Germinal center (tissue), 1 donor: ENCODE measurements around the gene PIGR.
"Not testable (repeated sequence)": the region's sequence is repeated elsewhere in the genome, so short reads cannot be mapped to it uniquely, and the experiment has no call there.

Experiments used
- DNase-seq: peaks from one replicate; pipeline ENCODE4 v3.0.0; 2012; ENCODE audit warnings: mixed read lengths, low spot score

PIGR gene

DNA sequence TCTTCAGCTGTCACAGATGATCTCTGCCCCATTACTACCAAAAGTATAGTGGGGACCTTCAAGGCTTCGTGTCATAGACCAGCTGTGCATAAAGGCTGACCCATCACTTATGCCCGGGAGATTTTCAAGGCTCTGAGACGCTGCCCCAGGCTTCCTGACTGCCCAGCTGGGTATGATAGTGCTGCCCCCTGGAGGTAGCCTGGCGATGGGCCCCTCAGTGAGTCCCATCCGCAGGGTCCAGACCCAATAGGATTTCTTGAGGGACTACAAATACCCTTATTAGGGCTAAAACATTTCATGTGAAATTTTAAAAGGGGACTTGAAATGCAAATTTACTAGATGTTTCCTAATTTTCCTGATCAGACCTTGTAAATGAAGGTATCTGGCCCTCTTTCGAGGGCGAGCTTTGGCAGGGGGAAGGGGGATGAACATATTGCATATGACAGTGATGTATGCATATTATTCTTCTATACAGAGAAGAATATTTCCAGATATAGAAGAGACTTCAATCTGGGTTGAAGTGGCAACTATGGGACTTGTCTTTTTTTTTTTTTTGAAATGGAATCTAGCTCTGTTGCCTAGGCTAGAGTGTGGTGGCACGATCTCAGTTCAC is 12.8 kb downstream of the PIGR start:
- DNase-seq: peak; percentile 73

DNA sequence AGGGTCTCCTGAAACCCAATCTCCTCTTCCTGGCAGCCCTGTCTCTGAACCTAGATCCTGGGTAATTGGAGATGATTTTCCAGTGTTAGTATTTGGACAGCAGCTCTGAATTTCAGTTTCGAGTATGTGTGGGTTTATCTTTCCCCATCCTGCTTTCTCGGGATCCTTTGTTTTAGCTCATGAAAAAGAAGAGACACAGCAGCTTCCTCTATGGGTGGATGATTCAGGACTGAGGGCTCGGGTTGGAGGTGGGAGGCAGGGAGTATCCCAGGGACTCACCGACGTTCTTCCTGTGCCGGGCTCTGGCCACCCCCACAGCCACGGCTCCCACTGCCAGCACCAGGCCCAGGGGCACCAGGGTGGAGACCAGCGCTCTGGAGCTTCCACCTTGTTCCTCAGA is 14.1 kb downstream of the PIGR start:
- no peak for DNase-seq

DNA sequence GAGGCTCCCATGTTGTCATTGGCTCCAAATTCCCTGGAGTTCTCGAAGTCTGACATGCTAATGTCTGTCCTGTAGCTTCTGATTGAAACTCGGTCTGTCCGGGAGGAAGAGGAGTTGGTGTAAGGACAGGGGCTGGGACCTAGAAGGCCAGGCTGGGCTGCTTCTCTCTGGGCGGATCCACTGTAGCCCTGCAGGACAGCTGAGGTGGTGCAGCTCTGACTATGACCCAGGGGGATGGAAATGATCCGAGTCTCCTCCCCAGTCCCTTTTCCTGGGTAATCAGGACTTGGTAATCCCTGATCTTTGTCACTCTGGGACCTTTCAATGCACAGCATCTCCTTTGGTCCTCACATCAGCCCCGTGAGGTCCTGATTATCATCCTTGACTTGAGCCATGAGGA is 14.6 kb downstream of the PIGR start:
- DNase-seq: no peak

DNA sequence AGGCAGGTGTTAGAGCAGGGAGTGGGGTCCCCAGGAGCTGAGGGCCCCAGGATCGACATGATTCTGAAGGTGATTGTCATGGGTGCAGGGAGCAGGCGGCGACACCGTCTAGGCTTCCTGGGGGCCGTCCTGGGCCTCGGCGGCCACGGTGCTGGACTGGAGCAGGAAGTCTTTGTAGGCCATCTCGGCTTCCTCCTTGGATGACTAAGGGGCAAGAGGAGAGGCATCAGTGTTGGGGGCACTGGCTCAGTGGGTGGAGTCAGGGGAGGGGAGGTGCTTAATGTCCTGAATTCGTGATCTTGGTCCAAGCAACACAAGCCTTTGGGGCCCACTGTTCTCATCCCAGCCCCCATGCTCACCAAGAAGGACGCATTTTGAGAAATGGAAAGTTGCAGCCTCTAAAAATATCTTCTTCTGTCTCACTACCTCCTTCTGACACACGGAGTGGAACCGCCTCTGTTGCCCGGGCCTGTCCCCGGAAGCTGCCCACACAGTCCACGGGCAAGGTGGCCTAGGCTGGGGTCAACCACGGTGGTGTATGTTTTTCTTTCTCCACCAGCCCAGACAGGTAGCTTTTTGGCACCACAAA is 16.0 kb downstream of the PIGR start:
- DNase-seq: peak; percentile 74

DNA sequence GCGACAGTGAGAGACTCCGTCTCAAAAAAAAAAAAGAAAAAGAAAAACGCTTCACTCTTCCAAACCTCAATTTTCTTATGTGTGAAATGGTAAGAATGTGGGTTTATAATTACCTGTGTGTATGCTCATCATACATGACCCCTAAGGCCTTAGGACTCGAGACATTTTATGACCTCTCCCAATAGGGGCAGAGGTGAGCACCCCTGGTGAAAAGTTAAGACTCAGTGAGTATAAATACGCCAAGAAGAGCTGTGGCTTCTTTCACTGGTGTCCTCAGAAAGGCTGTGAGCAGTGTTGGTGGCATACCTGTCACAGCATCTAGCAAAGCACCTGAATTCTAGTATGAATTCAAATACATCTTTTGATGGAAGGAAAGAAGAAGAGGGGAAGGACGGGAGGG is 16.7 kb downstream of the PIGR start:
- DNase-seq: peak; percentile 29

DNA sequence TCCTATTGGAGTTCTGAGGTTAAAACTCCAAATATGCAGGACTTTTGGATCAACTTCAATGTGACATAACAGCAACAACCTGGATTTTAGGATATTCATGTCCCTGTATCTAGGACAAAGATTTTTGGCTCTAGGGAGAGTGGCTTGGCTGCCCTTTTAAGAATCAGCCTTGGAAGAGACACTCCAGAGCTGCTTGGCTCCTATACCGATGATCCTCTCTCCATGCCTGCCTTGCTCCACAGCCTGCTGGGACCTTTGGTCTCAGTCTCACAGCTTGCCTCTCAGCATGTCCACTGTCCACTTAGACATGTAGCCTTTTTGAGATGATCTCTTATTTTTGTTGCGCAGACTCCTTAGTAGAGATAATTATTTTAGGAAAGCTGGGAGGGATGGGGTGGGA is 20.0 kb downstream of the PIGR start:
- DNase-seq: no peak

DNA sequence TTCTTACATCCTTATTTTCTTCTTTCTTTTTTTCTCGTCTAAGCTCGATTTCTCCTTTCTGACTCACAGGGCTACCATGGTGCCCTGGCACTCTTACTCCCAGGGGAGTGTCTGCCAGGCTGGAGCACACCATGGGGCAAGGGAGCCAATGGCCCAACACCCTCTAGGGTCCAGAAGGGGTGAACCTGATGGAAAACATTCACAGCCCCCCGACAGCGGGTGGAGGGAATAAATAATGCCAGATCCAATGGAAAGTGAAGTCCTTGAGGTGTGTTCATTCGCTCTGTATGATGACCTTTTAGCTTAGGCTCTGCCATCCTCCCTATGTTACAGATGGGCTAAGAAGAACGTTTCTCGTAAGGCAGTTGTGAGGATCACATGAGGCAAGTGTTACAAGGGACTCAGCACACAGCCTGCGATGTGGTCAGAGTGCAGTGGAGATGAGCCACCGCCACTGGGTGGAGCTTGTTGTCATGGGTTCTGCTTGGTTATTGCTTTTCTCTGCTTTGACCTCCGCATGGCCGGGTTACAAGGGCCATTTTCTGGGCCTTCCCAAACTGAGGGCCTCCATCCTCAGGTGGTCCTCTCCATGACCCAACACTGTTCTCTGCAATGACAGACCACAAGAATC is 21.0 kb downstream of the PIGR start:
- peak; percentile 54 for DNase-seq

DNA sequence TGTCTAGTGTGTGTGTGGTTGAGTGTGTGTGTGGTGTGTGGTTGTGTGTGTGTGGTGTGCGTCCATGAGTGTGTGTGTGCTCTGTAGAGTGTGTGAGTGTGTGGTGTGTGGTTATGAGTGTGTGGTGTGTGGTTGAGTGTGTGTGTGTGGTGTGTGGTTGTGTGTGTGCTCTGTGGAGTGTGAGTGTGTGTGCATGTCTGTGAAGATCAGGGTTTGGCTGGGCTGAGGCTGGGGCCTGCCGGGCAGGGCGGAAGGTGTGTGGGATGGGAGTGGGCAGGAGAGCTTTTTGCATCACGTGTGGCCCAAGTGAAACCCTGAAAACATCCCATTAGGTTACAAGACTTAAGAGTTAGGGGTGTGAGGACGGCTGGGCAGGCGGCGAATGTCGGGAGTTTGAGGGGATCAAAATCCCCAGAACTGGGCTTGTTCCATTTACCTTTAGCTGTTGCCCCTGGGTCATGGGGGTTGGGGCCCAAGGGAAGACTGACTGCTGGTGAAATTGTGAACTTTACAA is 21.6 kb downstream of the PIGR start:
- no peak for DNase-seq

DNA sequence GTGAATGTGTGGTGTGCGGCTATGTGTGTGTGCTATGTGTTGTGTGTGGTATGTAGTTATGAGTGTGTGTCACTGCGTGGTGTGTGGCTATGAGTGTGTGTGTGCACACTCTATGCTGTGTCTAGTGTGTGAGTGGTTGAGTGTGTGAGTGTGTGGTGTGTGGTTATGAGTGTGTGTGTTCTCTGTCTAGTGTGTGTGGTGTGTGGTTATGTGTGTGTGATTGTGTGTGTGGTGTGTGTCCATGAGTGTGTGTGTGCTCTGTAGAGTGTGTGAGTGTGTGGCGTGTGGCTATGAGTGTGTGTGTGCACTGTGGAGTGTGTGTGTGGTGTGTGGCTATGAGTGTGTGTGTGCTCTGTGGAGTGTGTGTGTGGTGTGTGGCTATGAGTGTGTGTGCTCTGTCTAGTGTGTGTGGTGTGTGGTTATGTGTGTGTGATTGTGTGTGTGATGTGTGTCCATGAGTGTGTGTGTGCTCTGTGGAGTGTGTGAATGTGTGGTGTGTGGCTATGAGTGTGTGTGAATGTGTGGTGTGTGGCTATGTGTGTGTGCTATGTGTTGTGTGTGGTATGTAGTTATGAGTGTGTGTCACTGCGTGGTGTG is 22.2 kb downstream of the PIGR start:
- DNase-seq: not testable (repeated sequence)

DNA sequence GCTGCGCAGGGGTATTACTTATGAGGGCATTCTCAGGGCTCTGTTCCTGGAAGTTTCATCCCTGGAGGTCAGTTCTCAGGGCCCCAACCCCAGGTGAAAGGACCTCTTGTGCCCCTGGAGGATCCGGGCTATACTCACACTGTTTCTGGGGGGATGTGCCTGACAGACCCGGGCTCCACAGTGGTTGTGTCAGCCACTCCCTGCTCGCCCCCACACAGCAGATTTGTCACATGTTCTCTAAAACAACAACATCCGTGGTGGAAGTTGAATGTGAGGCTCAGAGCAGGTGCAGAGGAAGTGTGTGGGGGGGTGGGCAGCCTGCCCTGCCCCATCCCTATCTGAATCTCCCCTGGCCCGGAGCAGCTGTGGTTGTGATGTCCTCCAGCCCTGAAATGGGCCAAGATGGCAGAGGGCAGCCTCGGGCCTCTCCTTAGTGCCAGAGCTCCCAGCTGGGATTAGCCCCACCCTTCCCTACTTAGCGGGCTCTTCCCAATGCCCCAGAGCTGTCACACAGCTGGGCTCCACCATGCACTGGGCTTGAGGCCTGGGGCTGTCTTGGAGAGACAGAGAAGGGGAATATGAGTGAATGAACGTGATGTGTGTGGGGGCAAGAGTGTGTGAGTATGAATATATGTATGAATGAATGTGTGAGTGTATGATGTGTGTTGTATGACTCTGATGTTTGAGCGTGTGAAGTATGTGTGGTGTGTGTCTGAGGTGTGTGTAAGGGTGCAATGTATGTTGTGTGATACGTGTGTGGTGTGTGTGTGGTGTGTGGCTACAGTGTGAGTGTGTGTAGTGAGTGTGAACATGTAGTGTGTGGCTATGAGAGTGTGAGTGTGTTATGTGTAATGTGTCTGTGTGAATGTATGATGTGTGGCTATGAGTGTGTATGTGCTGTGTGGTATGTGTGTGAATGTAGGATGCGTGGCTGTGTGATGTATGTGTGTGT is 23.0 kb downstream of the PIGR start:
- DNase-seq: peak; percentile 72

DNA sequence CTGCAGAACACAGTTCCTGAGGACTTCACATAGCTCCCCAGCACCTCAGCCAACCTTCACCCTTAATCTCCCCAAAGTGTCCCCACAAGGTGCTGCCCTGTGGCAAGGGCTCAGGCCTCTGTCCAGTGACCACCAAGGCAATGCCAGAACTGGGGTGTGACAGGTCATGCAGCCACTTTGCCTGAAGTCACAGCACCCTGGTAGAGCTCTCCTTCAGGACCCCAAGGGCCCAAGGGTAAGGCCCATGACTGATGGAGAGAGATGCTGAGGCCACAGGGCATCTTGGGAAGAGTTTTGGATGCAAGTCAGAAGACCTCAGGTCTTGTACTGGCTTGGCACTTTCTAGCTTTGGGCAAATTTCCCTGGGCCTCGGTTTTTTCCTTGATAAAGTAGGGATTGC is 23.7 kb downstream of the PIGR start:
- no peak for DNase-seq

DNA sequence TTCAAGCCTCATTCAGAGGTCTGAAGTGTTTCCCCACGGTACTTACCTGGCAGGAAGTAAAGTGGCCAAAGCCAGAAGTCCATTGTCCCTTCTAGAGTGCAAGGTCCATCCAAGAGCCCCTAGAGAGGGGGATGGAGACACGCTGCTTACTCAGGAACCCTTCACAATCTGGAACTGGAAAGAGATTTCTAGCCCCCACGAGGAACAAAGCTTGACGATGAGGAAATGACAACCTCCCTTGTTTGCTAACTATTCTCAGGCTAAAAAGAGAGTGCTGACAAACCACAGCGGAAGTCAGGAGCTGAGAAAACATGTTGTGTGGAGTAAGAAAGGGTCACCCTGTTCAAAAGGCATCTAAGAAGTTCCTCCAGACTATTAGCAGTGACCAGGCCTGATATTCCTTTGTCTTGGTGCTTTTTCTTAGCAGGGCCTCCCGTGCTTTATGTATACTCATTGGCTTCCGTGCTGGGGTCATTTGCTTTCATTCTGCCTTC is 24.4 kb downstream of the PIGR start, which contains the start of gene FCMR:
TSS of gene FCMR (minus strand) at position 170 of the 494 bp plus-strand sequence. CDS start at position 83, 87 bp downstream.
- DNase-seq: peak; percentile 44

DNA sequence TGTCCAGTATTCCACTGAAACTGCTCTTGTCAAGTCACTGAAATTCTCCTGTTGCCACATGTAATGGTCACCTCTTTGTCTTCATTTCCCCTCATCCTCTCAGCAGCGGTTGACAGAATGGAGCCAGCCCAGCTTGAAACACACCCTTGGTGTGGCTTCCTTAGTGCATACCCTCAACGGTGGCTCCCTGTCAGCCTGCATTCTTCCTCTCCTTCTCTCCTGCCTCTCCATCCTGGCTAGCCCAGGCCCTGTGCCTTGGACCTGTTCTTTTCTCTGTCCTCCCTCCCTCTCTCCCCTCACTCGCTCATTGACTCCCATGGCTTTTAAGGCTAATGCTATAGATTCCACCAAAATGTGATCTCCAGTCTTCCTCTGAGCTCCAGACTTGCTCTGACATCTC is 28.2 kb downstream of the PIGR start:
- no peak for DNase-seq

DNA sequence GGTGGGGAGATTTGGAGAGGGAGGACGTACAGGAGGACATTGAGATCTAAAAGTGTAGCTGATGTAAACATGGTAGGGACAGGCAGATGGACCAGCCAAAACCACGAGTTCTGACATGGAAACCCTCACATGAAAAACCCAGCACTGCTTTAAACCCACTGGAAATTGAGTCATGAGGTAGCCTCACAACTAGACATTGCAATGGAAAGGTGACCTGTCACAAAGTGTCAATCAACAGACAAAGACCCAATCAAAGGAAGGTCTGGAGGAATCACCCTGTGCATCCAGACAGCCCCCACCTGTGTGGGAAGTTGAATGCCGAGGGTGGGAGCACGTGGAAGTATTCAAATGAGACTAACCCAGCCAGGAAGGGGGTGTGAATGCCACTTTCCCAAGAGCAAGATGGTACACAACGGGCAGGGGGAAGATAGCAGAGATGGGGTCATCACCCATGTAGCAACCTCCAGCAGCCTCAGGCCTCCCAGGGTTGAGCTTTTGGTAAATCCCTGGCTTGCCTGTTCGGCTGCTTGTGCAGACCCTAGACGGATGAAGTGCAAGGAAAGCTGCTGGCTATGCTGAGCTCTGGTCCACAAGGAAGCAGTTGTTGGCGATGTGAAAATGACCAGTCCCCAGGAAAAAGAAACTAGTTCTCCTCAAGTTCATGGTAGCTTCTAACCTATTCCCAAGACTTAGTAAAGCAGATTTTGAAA is 30.1 kb downstream of the PIGR start:
- DNase-seq: no peak

DNA sequence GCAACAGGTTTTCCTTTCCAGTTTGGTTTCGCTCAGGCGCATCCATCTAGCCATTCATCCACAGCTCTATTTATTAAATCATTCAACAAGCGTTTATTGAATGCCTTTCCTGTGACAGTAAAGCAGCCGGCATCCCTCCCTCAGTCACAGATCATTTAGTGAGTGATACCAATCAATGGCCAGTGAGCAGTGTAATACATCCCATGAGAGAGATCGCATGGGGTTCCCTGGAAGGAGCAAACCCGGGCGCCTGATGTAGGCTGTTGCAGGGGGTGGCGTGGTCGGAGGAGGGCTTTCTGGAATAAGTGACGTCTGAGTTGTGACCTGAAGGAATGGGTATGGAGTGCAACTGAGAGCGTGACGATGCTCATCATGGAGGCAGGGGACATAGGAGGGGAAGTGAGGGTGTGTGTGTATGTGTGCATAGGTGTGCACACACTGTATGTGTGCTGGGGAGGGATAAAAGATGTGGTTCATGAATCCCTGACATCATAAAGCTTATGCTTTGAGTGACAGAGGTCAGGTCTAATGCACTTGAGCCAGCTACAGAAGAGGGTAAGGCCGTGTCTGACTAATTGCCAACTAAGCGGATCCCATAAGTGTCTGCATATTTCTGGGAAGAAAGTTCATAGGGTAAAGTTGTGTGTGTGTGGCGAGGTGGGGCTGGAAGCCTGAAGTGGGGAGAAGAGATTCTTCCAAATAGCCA is 31.1 kb downstream of the PIGR start:
- DNase-seq: no peak

DNA sequence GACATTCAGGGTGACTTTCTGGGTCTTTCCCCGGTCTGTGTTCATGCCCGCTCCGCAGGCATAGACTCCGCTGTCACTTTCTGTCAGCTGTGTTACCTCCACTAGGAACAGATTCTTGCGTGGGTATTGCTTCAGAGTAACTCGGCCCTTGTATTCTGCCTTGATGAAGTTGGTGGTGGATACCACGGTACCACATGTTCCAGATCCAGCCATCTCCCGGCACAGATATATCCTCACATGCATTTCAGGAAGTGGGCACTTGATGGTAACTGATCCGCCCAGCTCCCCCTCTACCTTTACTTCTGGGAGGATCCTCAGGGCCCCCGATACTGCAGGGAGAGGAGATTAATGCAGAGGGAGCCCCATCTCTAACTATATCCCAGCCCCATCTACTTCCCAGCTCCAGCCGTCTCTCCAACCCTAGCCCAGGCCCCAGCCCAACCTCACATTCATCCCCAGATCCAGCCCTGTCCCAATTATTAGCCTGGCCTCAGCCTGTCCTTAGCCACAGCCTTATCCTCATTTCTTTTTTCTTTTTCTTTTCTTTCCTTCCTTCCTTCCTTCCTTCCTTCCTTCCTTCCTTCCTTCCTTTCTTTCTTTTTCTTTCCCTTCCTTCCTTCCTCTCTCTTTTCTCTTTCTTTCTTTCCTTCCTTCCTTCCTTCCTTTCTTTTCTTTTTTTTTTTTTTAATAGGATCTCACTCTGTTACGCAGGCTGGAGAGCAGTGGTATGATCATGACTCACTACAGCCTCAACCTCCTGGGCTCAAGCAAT is 32.3 kb downstream of the PIGR start:
- no peak for DNase-seq

DNA sequence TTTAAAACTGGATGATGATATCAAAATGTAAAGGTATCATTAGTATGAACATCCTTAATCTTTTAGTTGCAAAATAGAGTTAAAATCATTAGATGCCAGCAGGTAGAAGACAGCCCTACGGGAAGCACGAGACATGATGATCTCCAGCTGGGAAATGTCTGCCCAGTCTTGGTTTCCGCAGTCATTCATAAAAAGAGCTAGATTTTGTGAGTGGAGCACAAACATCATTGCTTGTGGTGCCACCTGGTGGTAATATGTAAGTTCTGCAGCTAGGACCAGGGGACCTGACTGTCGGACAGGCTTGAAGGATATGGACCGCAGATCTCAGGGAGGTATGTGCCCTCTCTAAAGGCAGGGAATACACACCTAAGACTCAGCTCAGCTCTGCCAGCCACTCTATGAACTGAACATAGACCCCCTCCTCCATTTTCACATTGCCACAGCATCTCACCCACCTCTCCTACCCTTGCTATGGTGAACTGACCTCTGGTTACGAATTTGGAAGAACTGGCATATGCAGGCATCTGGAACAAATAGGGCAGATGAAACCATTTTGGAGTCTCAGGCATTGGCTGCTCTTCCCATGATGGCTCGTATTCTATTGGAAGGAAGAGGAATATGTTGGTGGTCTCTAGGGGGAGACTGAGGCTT is 33.7 kb downstream of the PIGR start:
- peak; percentile 80 for DNase-seq

DNA sequence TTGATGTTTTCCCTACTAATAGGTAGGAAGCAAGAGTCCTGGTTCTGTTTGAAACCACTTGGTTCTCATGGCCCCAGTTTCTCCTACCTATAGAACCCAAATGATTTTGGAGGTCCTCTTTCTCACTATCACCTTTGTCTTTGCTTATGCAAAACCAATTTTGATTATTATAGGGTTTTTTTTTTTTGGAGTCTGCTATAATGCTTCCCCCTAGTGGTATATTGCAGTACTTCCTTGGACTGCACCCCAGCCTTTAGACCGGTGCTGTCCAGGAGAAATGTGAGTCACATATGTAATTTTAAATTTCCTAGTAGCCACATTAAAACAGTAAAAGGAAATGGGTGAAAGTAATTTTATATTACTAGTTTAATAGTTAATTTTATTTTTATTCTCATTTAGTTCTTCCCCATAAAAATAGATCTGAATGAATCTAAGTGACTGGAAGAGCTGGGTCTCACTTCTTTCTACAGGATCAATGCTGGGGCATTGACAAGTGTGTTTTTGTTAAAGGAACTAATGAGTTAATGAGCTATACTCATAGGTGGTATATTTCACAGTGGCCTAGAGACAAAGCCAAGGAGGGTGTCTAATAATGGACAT is 35.1 kb downstream of the PIGR start:
- peak; percentile 74 for DNase-seq

DNA sequence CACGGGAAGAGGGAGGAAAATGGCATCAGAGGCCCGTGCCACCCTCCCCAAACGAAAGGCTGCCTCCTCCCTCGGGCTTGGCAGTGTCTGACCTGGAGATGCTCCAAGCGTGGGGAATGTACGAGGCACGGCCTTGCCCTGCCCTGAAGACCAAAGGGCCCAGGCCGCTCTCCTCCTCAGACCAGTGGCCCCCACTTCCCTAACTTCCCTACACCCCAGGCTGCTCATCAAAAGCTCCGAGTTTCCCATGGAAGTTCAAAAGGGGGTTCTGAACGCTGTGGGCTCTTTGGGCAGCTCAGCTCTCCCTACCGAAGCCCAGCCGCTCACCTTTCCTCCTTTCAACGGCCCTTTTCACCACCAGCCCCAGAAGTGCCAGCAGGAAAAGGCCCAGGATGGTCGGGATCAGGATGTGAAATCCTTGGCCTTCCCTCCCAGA is 36.4 kb downstream of the PIGR start:
- DNase-seq: no peak
